ENCODE data around the gene TRIM65. TPM values are rescaled to one million over a fixed set of nuclear protein-coding genes. Genes with fewer than 3 reads are reported as not detected.
A peak's percentile ranks its signal among the peaks of the same experiment; 100 is the strongest.

The TRIM65 gene
- total and polyA plus RNA-seq, 2 of the 13 experiments (the other 11 are each of a cell fraction or from before 2014, with no cell fraction given) = 10.3 to 22.4 TPM

- TF ChIP-seq ZNF20 (CRISPR knock-in tag; IDR thresholded peaks at IDR 0.05) (no peak), RORA (CRISPR knock-in tag; IDR thresholded peaks at IDR 0.05) (no peak), ZNF879 (CRISPR knock-in tag; IDR thresholded peaks at IDR 0.05) (no peak), STAT6 (CRISPR knock-in tag; IDR thresholded peaks at IDR 0.05; ENCODE audit: borderline replicate concordance) (no peak), KLF12 (CRISPR knock-in tag; IDR thresholded peaks at IDR 0.05; ENCODE audit: borderline replicate concordance) (peak; percentile 43; the same call in 1 of the 2 replicates), FOXA3 (CRISPR knock-in tag; IDR thresholded peaks at IDR 0.05) (0 out of 2 replicates have a peak, but pooled peaks have one; percentile 13), ZFP91 (CRISPR knock-in tag; IDR thresholded peaks at IDR 0.05; ENCODE audit: borderline replicate concordance) (peak; percentile 99), SRSF4 (IDR thresholded peaks at IDR 0.05; ENCODE audit: low read depth, low read length, poor library complexity, severe bottlenecking) (no peak), RFXANK (CRISPR knock-in tag; IDR thresholded peaks at IDR 0.05) (no peak), ZNF713 (CRISPR knock-in tag; IDR thresholded peaks at IDR 0.05) (0 out of 2 replicates have a peak, but pooled peaks have one; percentile 56), POGZ (CRISPR knock-in tag; IDR thresholded peaks at IDR 0.05) (no peak), ZNF549 (CRISPR knock-in tag; IDR thresholded peaks at IDR 0.05) (no peak), ZNF362 (CRISPR knock-in tag; IDR thresholded peaks at IDR 0.05; ENCODE audit: borderline replicate concordance) (0 out of 2 replicates have a peak, but pooled peaks have one; percentile 21), PHF21A (CRISPR knock-in tag; IDR thresholded peaks at IDR 0.05) (no peak), ZNF660 (CRISPR knock-in tag; IDR thresholded peaks at IDR 0.05; ENCODE audit: borderline replicate concordance, low read depth) (no peak), KLF9 (CRISPR knock-in tag; IDR thresholded peaks at IDR 0.05; ENCODE audit: low read depth) (no peak), TRIM22 (IDR thresholded peaks at IDR 0.05) (no peak), ZNF180 (CRISPR knock-in tag; IDR thresholded peaks at IDR 0.05; ENCODE audit: borderline replicate concordance, low read depth) (peak; percentile 40; the same call in 1 of the 2 replicates), ZBTB14 (CRISPR knock-in tag; IDR thresholded peaks at IDR 0.05) (0 out of 2 replicates have a peak, but pooled peaks have one; percentile 23), ZNF775 (CRISPR knock-in tag; IDR thresholded peaks at IDR 0.05; ENCODE audit: borderline replicate concordance) (0 out of 2 replicates have a peak, but pooled peaks have one; percentile 45), ZNF460 (CRISPR knock-in tag; IDR thresholded peaks at IDR 0.05; ENCODE audit: borderline replicate concordance) (no peak), HOXA3 (CRISPR knock-in tag; IDR thresholded peaks at IDR 0.05) (peak; percentile 84)
Observed at GRCh38 chr17:75896415-75897159, at the start of gene TRIM65 (continued).

Data from HepG2 (cell line).